HL-60 (cell line): ENCODE data around the gene NMU.

ENCODE experiments used
- DNase-seq, 2 experiments: peaks; one replicate each; pipeline ENCODE4 v3.0.0-alpha.2; 2010 to 2020; ENCODE audit warnings: low read depth in 1 of 2, low spot score in 1 of 2
- H3K27ac ChIP-seq: fragments of 250-450 bp; sonication (Bioruptor Pico); replicated peaks from 2 replicates; pipeline ENCODE4 v1.5.1; 2020; ENCODE audit warnings: mild to moderate bottlenecking, moderate library complexity
- H3K27me3 ChIP-seq: fragments of 250-450 bp; sonication (Bioruptor Pico); 2 replicates; pipeline ENCODE4 v1.5.1; 2021; ENCODE audit warnings: mild to moderate bottlenecking, moderate library complexity; ENCODE audit not compliant: insufficient read depth, poor library complexity, severe bottlenecking
- H3K4me3 ChIP-seq: replicated peaks from 2 replicates; pipeline ENCODE4 v1.5.1; 2011; ENCODE audit warnings: mild to moderate bottlenecking, control low read depth, low read length; ENCODE audit not compliant: insufficient read depth
- GABPA ChIP-seq: IDR thresholded peaks from 2 replicates; pipeline ENCODE4 v1.6.1; 2012; ENCODE audit warnings: low read depth
- POLR2AphosphoS5 ChIP-seq: IDR thresholded peaks from 2 replicates; pipeline ENCODE4 v1.6.1; 2012; ENCODE audit warnings: low read depth
- SPI1 ChIP-seq: IDR thresholded peaks from 2 replicates; pipeline ENCODE4 v1.6.1; 2012; ENCODE audit warnings: low read depth, mild to moderate bottlenecking, borderline replicate concordance
- TF ChIP-seq, protein P1 (sequence below): IDR thresholded peaks from 2 replicates; pipeline ENCODE4 v1.6.1; 2012; ENCODE audit warnings: low read depth; ENCODE audit not compliant: insufficient replicate concordance
- TF ChIP-seq, protein P2 (sequence below): IDR thresholded peaks from one replicate; pipeline ENCODE4 v1.5.1; 2011; ENCODE audit warnings: low read length, control low read depth, inconsistent platforms; ENCODE audit not compliant: insufficient read depth

NMU gene

DNA sequence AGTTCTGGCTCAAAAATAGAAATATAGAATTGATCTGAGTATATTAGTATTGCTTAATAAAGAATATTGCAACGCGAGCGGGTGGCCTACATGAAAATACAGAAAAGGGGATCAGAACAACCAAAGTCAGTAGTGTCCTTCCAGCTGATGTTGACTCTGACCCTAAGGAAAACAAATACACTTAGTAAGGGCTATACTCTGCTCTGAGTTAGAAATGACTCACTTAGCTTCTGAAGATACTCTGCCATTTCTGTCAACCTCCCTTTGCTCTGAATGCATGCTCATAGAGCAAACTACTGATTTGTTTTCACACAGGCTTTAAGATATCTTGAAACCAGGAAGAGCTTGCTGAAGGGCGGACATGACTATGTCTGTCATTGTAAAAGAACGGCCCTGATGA lies 22.6 kb upstream of the NMU start:
- DNase-seq: no peak

DNA sequence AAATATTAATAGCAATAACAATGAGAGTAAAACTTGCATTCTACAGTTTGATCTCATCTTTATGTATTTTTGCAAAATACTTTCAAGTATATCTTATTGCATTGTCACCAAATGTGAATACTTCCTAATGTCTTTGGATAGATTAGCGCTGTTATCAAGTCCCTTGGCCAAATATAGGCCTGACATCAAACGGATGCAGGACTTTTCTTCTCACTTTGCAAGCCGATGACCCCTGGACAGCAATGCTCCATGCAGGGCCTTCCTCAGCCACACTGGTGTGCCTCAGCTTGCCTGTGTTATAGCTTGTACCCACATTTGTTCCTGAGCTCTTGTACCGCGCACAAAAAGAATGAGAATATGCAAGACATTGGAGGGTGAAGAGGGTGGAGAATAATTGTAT lies 18.0 kb upstream of the NMU start:
- no peak for DNase-seq
- Histone ChIP-seq H3K4me3 (no peak overlapping the region), H3K27me3 (no peaks in the 10 kb centered on the region), H3K27ac (no peak overlapping the region)
- TF ChIP-seq, protein P1, sequence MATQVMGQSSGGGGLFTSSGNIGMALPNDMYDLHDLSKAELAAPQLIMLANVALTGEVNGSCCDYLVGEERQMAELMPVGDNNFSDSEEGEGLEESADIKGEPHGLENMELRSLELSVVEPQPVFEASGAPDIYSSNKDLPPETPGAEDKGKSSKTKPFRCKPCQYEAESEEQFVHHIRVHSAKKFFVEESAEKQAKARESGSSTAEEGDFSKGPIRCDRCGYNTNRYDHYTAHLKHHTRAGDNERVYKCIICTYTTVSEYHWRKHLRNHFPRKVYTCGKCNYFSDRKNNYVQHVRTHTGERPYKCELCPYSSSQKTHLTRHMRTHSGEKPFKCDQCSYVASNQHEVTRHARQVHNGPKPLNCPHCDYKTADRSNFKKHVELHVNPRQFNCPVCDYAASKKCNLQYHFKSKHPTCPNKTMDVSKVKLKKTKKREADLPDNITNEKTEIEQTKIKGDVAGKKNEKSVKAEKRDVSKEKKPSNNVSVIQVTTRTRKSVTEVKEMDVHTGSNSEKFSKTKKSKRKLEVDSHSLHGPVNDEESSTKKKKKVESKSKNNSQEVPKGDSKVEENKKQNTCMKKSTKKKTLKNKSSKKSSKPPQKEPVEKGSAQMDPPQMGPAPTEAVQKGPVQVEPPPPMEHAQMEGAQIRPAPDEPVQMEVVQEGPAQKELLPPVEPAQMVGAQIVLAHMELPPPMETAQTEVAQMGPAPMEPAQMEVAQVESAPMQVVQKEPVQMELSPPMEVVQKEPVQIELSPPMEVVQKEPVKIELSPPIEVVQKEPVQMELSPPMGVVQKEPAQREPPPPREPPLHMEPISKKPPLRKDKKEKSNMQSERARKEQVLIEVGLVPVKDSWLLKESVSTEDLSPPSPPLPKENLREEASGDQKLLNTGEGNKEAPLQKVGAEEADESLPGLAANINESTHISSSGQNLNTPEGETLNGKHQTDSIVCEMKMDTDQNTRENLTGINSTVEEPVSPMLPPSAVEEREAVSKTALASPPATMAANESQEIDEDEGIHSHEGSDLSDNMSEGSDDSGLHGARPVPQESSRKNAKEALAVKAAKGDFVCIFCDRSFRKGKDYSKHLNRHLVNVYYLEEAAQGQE: no peak
- TF ChIP-seq POLR2AphosphoS5 (no peak), SPI1 (no peak), GABPA (no peak)
- TF ChIP-seq, protein P2, sequence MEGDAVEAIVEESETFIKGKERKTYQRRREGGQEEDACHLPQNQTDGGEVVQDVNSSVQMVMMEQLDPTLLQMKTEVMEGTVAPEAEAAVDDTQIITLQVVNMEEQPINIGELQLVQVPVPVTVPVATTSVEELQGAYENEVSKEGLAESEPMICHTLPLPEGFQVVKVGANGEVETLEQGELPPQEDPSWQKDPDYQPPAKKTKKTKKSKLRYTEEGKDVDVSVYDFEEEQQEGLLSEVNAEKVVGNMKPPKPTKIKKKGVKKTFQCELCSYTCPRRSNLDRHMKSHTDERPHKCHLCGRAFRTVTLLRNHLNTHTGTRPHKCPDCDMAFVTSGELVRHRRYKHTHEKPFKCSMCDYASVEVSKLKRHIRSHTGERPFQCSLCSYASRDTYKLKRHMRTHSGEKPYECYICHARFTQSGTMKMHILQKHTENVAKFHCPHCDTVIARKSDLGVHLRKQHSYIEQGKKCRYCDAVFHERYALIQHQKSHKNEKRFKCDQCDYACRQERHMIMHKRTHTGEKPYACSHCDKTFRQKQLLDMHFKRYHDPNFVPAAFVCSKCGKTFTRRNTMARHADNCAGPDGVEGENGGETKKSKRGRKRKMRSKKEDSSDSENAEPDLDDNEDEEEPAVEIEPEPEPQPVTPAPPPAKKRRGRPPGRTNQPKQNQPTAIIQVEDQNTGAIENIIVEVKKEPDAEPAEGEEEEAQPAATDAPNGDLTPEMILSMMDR: no peak

More for the DNA sequence above, 22.6 kb upstream of the NMU start:
- Histone ChIP-seq H3K4me3 (no peak overlapping the region), H3K27ac (no peak overlapping the region), H3K27me3 (no peaks in the 10 kb centered on the region)
- TF ChIP-seq GABPA: no peak
- TF ChIP-seq, protein P2: no peak
- TF ChIP-seq POLR2AphosphoS5: no peak
- TF ChIP-seq, protein P1: no peak
- no peak for TF ChIP-seq SPI1

DNA sequence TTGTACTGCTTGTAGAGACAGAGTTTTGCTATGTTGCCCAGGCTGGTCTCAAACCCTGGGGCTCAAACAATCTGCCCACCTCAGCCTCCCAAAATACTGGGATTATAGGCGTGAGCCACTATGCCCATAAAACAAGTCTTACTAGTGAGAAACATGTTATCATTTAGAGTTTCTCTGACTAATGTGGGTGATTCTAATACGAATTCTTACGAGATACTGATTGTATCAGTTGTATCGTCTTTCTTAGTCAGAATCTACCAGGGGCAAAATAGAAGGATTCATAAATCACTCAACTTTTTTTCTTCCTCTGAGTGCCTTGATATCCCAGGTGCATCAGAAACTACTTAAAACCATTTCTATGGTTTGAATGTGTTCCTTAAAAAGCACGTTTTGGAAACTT lies 14.4 kb upstream of the NMU start:
- no peaks in the 10 kb centered on the region for H3K27me3 ChIP-seq
- no peak overlapping the region for H3K4me3 ChIP-seq
- no peak for DNase-seq
- TF ChIP-seq POLR2AphosphoS5 (no peak), SPI1 (no peak), GABPA (no peak)
- TF ChIP-seq, protein P2: no peak
- TF ChIP-seq, protein P1: no peak
- no peak overlapping the region for H3K27ac ChIP-seq
